ENCODE data around the gene ALKBH5.

Gene ALKBH5

DNA sequence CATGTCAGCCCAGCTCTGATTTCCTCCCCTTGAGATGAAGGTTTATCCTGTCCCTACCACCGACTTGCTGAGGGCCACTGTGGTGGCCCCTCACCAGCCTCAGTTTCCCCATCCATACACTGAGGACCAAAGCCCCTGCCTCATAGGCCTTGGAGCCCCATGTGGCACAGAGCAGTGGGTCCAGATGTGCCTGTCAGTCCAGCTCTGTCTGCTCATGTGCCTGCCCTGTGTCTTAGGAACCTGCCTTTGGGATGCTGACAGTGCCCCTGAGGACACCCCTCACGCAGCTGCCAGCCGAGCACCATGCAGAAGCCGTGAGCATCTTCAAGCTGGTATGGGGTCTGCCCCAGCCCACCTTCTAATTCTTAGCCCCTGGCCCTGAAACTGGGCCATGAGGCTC lies 39.4 kb upstream of the ALKBH5 start:
- no peaks in the 10 kb centered on the region for H3K36me3 ChIP-seq
- DNase-seq, result no peak
- H3K27me3 ChIP-seq (ENCODE audit: insufficient read depth, low read depth, severe bottlenecking), result no peaks in the 10 kb centered on the region
- H3K9me3 ChIP-seq (ENCODE audit: severe bottlenecking), result no peaks in the 10 kb centered on the region
- H3K27ac ChIP-seq, result no peak overlapping the region
- TF ChIP-seq, protein P1, sequence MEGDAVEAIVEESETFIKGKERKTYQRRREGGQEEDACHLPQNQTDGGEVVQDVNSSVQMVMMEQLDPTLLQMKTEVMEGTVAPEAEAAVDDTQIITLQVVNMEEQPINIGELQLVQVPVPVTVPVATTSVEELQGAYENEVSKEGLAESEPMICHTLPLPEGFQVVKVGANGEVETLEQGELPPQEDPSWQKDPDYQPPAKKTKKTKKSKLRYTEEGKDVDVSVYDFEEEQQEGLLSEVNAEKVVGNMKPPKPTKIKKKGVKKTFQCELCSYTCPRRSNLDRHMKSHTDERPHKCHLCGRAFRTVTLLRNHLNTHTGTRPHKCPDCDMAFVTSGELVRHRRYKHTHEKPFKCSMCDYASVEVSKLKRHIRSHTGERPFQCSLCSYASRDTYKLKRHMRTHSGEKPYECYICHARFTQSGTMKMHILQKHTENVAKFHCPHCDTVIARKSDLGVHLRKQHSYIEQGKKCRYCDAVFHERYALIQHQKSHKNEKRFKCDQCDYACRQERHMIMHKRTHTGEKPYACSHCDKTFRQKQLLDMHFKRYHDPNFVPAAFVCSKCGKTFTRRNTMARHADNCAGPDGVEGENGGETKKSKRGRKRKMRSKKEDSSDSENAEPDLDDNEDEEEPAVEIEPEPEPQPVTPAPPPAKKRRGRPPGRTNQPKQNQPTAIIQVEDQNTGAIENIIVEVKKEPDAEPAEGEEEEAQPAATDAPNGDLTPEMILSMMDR (IDR thresholded peaks at IDR 0.05; ENCODE audit: low read depth, low read length), result no peak
- H3K4me3 ChIP-seq (ENCODE audit: low read depth, low read length), result no peak overlapping the region

DNA sequence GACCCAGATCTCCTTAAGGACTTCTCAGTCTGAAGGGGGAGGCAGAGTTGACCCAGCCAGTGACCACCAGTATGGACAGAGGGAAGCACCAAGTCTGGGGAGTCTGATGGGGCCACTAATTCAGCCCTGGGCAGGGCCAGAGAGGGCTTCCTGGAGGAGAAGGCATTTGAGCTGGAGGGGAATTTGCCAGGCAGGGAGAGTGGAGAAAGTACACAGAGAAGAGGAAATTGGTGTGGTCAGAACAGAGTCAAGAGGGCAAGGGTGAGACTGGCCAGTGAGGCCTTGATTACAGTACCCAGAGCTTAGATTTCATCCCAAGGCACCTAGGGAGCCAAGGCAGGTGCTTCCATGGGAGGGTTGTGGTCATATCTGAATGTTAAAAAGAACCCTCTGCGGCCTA lies 38.8 kb upstream of the ALKBH5 start:
- no peak overlapping the region for H3K4me3 ChIP-seq (ENCODE audit: low read depth, low read length)
- TF ChIP-seq, protein P1 (IDR thresholded peaks at IDR 0.05; ENCODE audit: low read depth, low read length), result no peak
- H3K9me3 ChIP-seq (ENCODE audit: severe bottlenecking), result no peaks in the 10 kb centered on the region
- H3K27me3 ChIP-seq (ENCODE audit: insufficient read depth, low read depth, severe bottlenecking), result no peaks in the 10 kb centered on the region
- no peak overlapping the region for H3K27ac ChIP-seq
- no peak for DNase-seq
- no peaks in the 10 kb centered on the region for H3K36me3 ChIP-seq

DNA sequence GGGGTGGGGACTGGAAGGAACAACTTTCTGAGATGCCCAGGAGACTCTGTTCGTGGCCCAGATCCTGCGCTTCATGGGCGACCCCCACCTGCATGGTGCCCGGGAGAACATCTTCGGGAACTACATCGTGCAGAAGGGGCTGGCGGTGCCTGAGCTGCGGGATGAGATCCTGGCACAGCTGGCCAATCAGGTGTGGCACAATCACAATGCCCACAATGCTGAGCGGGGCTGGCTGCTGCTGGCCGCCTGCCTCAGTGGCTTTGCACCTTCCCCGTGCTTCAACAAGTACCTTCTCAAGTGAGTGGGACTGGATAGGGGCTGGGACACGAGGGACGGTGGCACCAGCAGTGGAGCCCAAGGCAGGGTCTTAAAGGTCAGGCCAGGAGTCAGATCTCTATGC lies 37.8 kb upstream of the ALKBH5 start:
- no peak for DNase-seq
- Histone ChIP-seq H3K9me3 (ENCODE audit: severe bottlenecking) (no peaks in the 10 kb centered on the region), H3K36me3 (no peaks in the 10 kb centered on the region), H3K27me3 (ENCODE audit: insufficient read depth, low read depth, severe bottlenecking) (no peaks in the 10 kb centered on the region), H3K4me3 (ENCODE audit: low read depth, low read length) (no peak overlapping the region), H3K27ac (no peak overlapping the region)
- TF ChIP-seq, protein P1 (IDR thresholded peaks at IDR 0.05; ENCODE audit: low read depth, low read length), result no peak

DNA sequence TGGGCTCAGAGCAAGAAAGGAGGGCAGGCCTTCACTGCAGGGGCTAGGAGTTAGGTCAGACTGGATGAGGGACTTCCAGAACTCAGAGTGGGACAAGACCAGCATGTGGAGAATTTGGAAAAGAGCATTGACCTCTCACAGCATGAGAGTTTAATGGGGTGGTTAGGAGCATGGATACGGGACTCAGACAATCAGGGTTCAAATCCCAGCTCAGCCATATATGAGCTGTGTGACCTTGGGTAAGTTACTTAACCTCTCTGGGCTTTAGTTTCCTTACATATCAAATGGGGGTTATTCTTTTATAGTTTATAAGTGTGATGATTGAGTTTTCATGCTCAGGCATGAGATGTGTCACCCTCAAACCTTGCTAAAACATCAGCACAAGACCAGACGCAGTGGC lies 37.4 kb upstream of the ALKBH5 start:
- H3K9me3 ChIP-seq (ENCODE audit: severe bottlenecking), result no peaks in the 10 kb centered on the region
- H3K27me3 ChIP-seq (ENCODE audit: insufficient read depth, low read depth, severe bottlenecking), result no peaks in the 10 kb centered on the region
- TF ChIP-seq, protein P1 (IDR thresholded peaks at IDR 0.05; ENCODE audit: low read depth, low read length), result no peak

DNA sequence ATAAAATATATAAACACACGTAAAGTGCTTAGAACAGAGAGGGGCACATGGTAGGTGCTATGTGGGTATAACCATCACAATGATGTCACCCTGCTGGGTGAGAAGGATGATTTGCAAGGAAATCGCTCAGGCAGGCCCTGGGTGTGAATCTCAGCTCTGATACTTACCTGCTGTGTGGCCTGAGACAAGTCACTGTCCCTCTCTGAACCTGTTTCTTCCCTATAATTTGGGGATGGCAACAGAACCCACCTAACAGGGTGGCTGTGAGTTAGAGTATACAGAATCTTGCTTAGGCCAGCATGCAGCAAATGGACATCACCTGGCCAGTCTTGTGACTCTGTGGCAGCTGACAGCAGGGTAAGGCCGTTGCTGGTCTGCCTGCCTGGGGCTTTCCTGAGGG lies 36.6 kb upstream of the ALKBH5 start:
- no peaks in the 10 kb centered on the region for H3K36me3 ChIP-seq
- no peaks in the 10 kb centered on the region for H3K27me3 ChIP-seq (ENCODE audit: insufficient read depth, low read depth, severe bottlenecking)
- no peaks in the 10 kb centered on the region for H3K9me3 ChIP-seq (ENCODE audit: severe bottlenecking)
- DNase-seq, result no peak
- no peak overlapping the region for H3K27ac ChIP-seq
- TF ChIP-seq, protein P1 (IDR thresholded peaks at IDR 0.05; ENCODE audit: low read depth, low read length), result no peak
- H3K4me3 ChIP-seq (ENCODE audit: low read depth, low read length), result no peak overlapping the region

More for the DNA sequence above, 37.4 kb upstream of the ALKBH5 start:
- H3K27ac ChIP-seq, result no peak overlapping the region
- no peaks in the 10 kb centered on the region for H3K36me3 ChIP-seq
- DNase-seq, result no peak
- no peak overlapping the region for H3K4me3 ChIP-seq (ENCODE audit: low read depth, low read length)

DNA sequence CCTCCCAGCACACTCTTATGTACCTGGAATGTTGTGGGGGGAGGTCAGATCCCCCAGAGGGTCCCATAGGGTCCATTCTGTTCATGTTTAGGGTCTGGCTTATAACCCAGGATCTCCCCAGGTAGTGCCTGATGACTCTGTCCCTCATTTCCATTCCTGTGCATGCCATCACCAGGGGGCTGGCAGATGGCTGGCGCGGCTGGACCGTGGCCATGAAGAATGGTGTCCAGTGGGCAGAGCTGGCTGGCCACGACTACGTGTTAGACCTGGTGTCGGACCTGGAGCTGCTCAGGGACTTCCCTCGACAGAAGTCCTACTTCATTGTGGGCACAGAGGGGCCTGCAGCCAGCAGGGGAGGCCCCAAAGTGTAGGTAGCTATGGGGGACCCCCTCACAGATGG lies 35.0 kb upstream of the ALKBH5 start:
- no peak for DNase-seq

More for the DNA sequence above, 35.0 kb upstream of the ALKBH5 start:
- TF ChIP-seq, protein P1 (IDR thresholded peaks at IDR 0.05; ENCODE audit: low read depth, low read length), result no peak
- Histone ChIP-seq H3K4me3 (ENCODE audit: low read depth, low read length) (no peak overlapping the region), H3K9me3 (ENCODE audit: severe bottlenecking) (no peaks in the 10 kb centered on the region), H3K36me3 (no peaks in the 10 kb centered on the region), H3K27me3 (ENCODE audit: insufficient read depth, low read depth, severe bottlenecking) (no peaks in the 10 kb centered on the region), H3K27ac (no peak overlapping the region)

All from WERI-Rb-1 (cell line).